OCI-LY1 (cell line): ENCODE measurements around the gene CXCL6.

Experiments used
- H2AFZ ChIP-seq: fragments of 200-600 bp; sonication (generic), shearing (Covaris generic); 2 replicates; pipeline ENCODE4 v1.6.0; 2014; ENCODE audit warnings: antibody characterized with exemption, mild to moderate bottlenecking, low read length
- H3F3A ChIP-seq: fragments of 200-600 bp; sonication (generic), shearing (Covaris generic); 2 replicates; pipeline ENCODE4 v1.6.0; 2014; ENCODE audit warnings: mild to moderate bottlenecking, antibody characterized with exemption, low read length, moderate library complexity; ENCODE audit not compliant: insufficient read depth
- H3K27ac ChIP-seq: fragments of 200-600 bp; sonication (generic); 2 replicates; pipeline ENCODE4 v1.5.1; 2014; ENCODE audit warnings: low read length, mixed run types, mild to moderate bottlenecking, low read depth; ENCODE audit not compliant: poor library complexity, severe bottlenecking
- H3K27me3 ChIP-seq: fragments of 200-600 bp; sonication (generic); 2 replicates; pipeline ENCODE4 v1.6.0; 2014; ENCODE audit warnings: antibody characterized with exemption, mild to moderate bottlenecking, low read length, moderate library complexity; ENCODE audit not compliant: insufficient read depth
- H3K36me3 ChIP-seq: fragments of 200-600 bp; sonication (generic); 2 replicates; pipeline ENCODE4 v1.6.1; 2014; ENCODE audit warnings: mild to moderate bottlenecking, antibody characterized with exemption, low read length, moderate library complexity, mixed read lengths; ENCODE audit not compliant: insufficient read depth
- H3K4me1 ChIP-seq: fragments of 200-600 bp; sonication (generic); 2 replicates; pipeline ENCODE4 v1.5.1; 2014; ENCODE audit warnings: mild to moderate bottlenecking, low read length, moderate library complexity; ENCODE audit not compliant: insufficient read depth, severe bottlenecking
- H3K4me2 ChIP-seq: fragments of 200-600 bp; sonication (generic), shearing (Covaris generic); 2 replicates; pipeline ENCODE4 v1.6.1; 2014; ENCODE audit warnings: low read length
- H3K4me3 ChIP-seq: fragments of 200-600 bp; sonication (generic); 2 replicates; pipeline ENCODE4 v1.5.1; 2014; ENCODE audit warnings: low read length, low read depth, mild to moderate bottlenecking, mixed read lengths; ENCODE audit not compliant: poor library complexity, severe bottlenecking
- H3K79me2 ChIP-seq: fragments of 200-600 bp; shearing (Covaris generic); 2 replicates; pipeline ENCODE4 v1.6.1; 2016; ENCODE audit warnings: mixed run types, low read length, mixed read lengths; ENCODE audit not compliant: insufficient read depth
- H3K9ac ChIP-seq: fragments of 200-600 bp; sonication (generic), shearing (Covaris generic); 2 replicates; pipeline ENCODE4 v1.6.1; 2014; ENCODE audit warnings: mild to moderate bottlenecking, low read length, mixed read lengths
- H3K9me2 ChIP-seq: fragments of 200-600 bp; sonication (generic), shearing (Covaris generic); 2 replicates; pipeline ENCODE4 v1.6.1; 2014; ENCODE audit warnings: low read depth, mild to moderate bottlenecking, low read length, mixed read lengths
- H3K9me3 ChIP-seq: fragments of 200-600 bp; shearing (Covaris generic); 2 replicates; pipeline ENCODE4 v1.6.1; 2014; ENCODE audit warnings: low read length, mixed read lengths
- H4K20me1 ChIP-seq: fragments of 200-600 bp; sonication (generic), shearing (Covaris generic); 2 replicates; pipeline ENCODE4 v1.6.0; 2016; ENCODE audit warnings: mild to moderate bottlenecking, low read length; ENCODE audit not compliant: insufficient read depth
- EZH2 ChIP-seq: fragments of 200-600 bp; sonication (generic), shearing (Covaris generic); IDR thresholded peaks from 2 replicates; pipeline ENCODE4 v1.8.0; 2017; ENCODE audit warnings: borderline replicate concordance, mixed run types, mild to moderate bottlenecking, antibody characterized with exemption, low read length, moderate library complexity, mixed read lengths
- TF ChIP-seq, protein P1 (sequence below): fragments of 200-600 bp; sonication (generic), shearing (Covaris generic); IDR thresholded peaks from 2 replicates; pipeline ENCODE4 v1.5.1; 2017; ENCODE audit warnings: mild to moderate bottlenecking, antibody characterized with exemption, low read length, moderate library complexity, mixed read lengths

The CXCL6 gene

DNA sequence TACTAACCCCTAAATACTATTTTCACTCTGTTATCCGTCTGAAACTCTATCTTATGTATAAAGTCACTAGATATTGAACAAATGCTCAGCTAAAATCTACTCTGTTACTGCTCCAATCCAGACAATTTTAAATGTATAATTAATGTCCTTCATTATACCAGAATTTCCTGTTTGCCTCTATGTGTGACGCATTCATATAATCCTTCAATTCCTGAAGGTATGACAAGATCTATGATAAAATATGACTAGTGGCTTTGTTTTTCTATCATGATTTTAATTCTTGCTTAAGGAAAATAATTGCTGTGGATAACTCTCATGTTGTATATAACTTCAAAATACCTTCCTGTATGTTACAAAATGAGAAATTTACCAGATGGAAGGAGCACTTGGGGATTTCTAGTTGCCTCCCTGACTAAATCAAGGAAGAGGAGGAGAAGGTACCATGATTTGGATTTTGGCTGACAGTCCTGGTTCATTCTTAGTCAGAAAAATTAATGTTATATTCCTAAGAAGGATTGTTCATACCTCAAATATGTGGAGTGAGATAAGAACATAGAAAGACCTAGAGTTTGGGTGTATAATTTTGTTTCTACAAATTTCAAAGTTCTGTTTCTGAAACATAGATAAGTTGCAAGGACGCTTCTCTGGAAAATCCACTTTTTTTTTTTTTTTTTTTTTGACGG lies 4.9 kb downstream of the CXCL6 start:
- TF ChIP-seq, protein P1, sequence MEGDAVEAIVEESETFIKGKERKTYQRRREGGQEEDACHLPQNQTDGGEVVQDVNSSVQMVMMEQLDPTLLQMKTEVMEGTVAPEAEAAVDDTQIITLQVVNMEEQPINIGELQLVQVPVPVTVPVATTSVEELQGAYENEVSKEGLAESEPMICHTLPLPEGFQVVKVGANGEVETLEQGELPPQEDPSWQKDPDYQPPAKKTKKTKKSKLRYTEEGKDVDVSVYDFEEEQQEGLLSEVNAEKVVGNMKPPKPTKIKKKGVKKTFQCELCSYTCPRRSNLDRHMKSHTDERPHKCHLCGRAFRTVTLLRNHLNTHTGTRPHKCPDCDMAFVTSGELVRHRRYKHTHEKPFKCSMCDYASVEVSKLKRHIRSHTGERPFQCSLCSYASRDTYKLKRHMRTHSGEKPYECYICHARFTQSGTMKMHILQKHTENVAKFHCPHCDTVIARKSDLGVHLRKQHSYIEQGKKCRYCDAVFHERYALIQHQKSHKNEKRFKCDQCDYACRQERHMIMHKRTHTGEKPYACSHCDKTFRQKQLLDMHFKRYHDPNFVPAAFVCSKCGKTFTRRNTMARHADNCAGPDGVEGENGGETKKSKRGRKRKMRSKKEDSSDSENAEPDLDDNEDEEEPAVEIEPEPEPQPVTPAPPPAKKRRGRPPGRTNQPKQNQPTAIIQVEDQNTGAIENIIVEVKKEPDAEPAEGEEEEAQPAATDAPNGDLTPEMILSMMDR, result no peak
- no peak for TF ChIP-seq EZH2
- H3F3A ChIP-seq, result no peaks in the 10 kb centered on the region
- no peaks in the 10 kb centered on the region for H3K9me2 ChIP-seq
- H3K4me3 ChIP-seq, result no peak overlapping the region
- no peaks in the 10 kb centered on the region for H3K79me2 ChIP-seq
- no peak overlapping the region for H3K27ac ChIP-seq
- no peaks in the 10 kb centered on the region for H3K27me3 ChIP-seq
- no peak overlapping the region for H2AFZ ChIP-seq
- no peaks in the 10 kb centered on the region for H3K4me1 ChIP-seq
- no peak overlapping the region for H3K4me2 ChIP-seq
- H3K9ac ChIP-seq, result no peak overlapping the region
- no peaks in the 10 kb centered on the region for H3K9me3 ChIP-seq
- H3K36me3 ChIP-seq, result no peaks in the 10 kb centered on the region
- H4K20me1 ChIP-seq, result no peaks in the 10 kb centered on the region

DNA sequence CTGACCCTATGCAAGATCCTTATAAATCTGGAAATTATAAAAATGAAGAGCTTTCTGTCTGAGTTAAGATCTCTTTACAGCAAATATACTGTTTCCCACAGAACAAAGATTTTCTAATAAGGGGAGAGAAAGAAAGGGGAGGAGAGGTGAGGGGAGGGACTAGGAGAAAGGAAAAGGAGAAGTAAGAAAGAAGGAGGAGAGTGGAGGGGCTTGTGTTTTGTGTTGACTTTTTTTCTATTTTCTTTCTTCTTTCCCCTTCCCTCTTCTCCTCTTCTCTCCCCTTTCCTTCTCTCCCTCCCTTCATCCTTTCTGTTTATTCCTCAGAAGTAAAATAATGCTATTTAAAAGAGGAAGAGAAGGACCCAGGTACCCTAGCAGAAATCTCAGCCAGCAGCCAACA lies 6.2 kb downstream of the CXCL6 start:
- Histone ChIP-seq H3K36me3 (no peaks in the 10 kb centered on the region), H3K27ac (no peak overlapping the region), H4K20me1 (no peaks in the 10 kb centered on the region), H3K9me3 (no peaks in the 10 kb centered on the region), H3K27me3 (no peaks in the 10 kb centered on the region), H3K4me1 (no peaks in the 10 kb centered on the region), H3K79me2 (no peaks in the 10 kb centered on the region), H3K9me2 (no peaks in the 10 kb centered on the region), H3K4me2 (no peak overlapping the region), H3F3A (no peaks in the 10 kb centered on the region), H3K4me3 (no peak overlapping the region), H2AFZ (no peak overlapping the region), H3K9ac (no peak overlapping the region)
- TF ChIP-seq, protein P1, result no peak
- TF ChIP-seq EZH2, result no peak

DNA sequence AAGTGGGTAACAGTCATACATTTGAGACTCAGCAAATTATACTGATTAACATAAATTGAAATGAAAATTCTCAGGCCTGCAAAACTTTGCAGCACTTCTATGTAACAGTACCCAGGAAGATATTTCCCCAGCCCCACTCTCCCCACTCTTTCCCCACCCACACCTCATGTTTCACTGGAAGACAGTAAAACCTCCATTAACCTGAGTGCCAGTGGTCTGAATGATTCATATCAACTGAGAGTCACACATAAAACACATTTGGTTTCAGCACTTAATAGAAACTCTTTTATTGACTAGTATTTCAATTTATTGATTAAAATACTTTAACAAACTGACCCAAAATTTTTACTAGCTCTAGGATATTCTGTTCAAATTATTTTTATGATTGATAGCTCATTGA lies 6.9 kb downstream of the CXCL6 start:
- Histone ChIP-seq H3K9ac (no peak overlapping the region), H2AFZ (no peak overlapping the region), H3K9me2 (no peaks in the 10 kb centered on the region), H3K27ac (no peak overlapping the region), H3K4me3 (no peak overlapping the region), H3K4me2 (no peak overlapping the region), H3K4me1 (no peaks in the 10 kb centered on the region), H3K79me2 (no peaks in the 10 kb centered on the region), H3K27me3 (no peaks in the 10 kb centered on the region), H3F3A (no peaks in the 10 kb centered on the region), H4K20me1 (no peaks in the 10 kb centered on the region), H3K36me3 (no peaks in the 10 kb centered on the region), H3K9me3 (no peaks in the 10 kb centered on the region)
- TF ChIP-seq EZH2, result no peak

DNA sequence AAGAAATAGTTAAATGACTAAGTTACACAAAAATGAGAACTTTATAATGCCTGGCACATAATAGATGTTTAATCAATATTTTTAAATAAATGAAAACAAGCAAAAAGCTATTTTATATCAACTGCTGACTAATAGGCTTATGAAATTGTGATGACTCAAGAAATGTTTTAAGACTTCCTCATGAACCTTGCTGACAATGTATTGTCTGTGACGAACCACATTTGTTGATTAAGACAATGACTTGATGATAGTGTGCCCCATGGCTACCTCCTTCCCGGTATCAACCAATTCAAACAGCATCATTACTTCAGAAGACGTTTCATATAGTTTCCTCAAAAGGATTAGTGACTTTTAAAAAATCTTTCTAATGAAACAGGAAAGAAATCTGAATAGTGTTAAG lies 7.9 kb downstream of the CXCL6 start:
- Histone ChIP-seq H3K9ac (no peak overlapping the region), H4K20me1 (no peaks in the 10 kb centered on the region), H3K27me3 (no peaks in the 10 kb centered on the region), H3K36me3 (no peaks in the 10 kb centered on the region), H2AFZ (no peak overlapping the region), H3K4me1 (no peaks in the 10 kb centered on the region), H3K4me2 (no peak overlapping the region), H3K79me2 (no peaks in the 10 kb centered on the region), H3K4me3 (no peak overlapping the region), H3F3A (no peaks in the 10 kb centered on the region), H3K9me3 (no peaks in the 10 kb centered on the region), H3K27ac (no peak overlapping the region), H3K9me2 (no peaks in the 10 kb centered on the region)
- TF ChIP-seq EZH2, result no peak
- TF ChIP-seq, protein P1, result no peak
